DMS79 treated with DMSO at 0.1 percent for 48 hours (cell line): ENCODE results near the gene AGO3.
"Not testable (repeated sequence)": the region's sequence is repeated elsewhere in the genome, so short reads cannot be mapped to it uniquely, and the experiment has no call there.

Experiments
- DNase-seq: peaks from one replicate; lab custom pipeline; 2025; lab: John Stamatoyannopoulos, UW

Gene AGO3

GRCh38 chr1:35925741-35926140 lies 5.2 kb upstream of the AGO3 start:
- no peak for DNase-seq

DNA sequence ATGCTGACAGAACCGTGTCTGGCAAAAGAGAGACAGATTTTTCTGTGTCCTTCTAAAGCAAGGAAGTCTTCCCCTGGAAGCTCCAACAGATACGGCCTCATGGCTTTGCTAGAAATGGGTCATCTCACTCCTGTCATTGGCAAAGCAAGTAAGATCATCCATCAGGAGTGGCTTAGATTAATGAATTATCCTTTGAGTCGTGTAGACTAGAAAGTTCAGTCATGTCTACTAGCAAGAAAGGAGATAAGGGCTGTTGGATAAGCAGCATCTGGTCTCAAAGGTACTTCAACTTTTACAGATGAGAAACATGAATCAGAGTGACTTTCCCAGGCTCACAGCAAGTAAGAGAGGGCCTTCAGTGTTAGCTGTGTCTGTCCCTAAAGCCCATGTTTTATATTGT lies 3.4 kb upstream of the AGO3 start:
- DNase-seq, result no peak

- peak; percentile 70 for DNase-seq
Measured at GRCh38 chr1:35929730-35930592, 944 bp upstream of the AGO3 start.

DNA sequence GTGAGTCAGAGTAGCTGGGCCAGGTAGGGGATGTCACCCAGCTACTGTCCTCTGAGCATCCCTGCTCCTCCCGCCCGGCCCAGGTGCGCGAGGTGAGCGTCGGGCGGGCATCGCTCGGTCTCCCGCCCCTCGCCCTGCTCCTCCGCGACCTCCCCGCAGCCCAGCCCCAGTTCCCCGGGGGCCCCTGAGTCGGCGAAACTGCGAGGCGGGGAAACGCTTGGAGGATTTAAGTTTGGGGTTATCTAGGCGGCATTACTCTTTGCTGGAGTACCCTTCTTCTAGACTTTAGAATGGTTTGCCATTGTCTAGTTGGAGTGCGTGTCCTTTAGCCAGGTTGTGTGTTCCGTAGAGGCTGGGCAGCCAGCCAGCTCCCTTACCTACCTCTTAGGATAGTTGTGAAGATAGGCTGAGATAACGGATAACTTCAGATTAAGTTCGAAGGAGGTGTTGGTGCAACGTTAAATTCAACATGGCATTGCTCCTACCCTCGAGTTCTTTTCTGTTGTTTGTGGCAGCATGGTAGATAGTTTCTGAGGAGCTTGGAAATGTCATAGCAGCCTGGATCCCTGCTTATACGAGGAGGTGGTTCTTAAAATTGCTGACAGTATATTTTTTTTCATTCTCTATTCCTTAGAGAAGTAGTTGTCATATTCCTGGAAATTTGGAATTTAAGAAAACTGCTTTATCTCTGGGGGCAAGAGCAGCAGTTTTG lies 697 bp downstream of the AGO3 start:
- peak; percentile 68 for DNase-seq

DNA sequence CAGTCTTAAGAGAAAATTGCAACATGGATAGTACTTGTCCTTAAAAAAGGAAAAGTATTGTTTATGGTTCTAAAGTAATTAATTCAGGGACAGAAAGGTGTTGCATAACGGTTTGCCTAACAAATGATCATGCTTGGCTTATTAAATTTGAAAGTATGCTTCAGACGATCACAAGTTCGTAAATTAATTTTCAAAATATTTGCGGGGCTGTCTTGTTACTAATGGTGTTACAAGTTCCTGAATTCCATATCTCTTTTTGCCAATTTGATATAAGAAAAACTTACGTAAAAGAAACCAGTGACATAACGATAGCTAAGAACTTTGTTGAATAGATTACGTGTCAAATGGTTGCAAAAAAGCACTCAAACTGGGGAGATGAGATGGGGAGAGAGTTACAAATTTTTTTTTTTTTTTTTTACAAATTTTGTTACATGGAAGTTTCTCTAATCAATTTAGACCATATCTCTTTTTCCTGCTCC lies 1.3 kb downstream of the AGO3 start:
- DNase-seq, result no peak

DNA sequence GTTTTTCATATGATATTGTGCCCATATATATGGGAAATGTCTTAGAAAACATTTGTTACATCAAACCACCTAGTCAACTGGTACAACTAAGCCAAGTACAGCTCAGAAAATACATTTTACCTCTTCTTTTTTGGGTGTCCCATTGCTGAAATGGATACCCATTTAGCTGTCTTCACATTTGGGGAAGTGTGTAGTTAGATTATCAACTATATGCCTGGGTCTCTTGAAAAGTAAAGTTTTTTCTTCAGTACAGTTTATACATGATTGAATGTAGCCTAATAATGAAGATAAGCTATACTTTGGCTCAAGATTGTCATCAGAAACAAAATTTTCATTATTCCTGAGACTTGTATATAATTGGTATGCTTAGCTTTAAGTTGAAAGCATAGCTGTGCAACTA lies 2.0 kb downstream of the AGO3 start:
- no peak for DNase-seq

DNA sequence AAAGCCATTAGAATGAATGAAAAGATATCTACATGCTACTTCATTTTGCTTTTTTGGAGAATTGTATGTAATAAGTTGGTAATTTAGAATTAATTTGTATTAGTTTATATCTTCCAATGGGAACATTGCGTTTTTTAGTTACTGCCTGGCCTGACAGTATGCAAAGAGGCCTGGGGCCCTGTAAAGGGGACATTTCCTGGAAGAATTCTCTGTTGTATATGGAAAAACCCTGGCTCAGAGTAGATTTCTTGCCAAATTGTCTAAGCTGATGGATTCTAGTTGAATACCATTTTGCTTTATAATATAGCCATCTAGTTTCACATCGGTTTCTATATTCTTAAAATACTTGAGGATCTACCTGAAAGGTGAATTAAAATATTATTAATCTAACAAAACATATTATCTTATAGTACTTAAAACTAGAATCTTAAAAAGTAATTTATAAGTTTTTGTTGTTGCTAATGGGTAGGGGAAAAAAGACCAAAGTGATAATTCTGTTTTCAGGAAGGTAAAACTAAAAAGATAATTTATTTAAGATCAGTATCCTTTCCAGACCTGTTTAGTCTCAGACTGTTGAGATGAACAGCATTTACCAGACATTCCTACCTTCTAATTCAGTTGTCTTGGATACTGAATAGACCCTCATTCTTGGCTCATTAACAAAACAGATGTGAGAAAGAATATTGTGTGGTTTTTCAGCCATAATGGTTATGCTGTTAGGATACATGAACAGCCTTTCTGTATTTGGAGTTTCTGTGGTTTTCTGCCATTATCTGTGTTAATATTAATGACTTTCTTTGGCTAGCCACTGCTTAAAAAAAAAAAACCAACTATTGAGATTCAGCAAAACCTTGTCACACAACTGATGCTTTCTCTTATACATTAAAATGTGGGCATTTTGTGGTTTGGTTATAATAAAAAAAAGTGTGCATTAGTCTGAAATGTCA lies 4.8 kb downstream of the AGO3 start:
- no peak for DNase-seq

DNA sequence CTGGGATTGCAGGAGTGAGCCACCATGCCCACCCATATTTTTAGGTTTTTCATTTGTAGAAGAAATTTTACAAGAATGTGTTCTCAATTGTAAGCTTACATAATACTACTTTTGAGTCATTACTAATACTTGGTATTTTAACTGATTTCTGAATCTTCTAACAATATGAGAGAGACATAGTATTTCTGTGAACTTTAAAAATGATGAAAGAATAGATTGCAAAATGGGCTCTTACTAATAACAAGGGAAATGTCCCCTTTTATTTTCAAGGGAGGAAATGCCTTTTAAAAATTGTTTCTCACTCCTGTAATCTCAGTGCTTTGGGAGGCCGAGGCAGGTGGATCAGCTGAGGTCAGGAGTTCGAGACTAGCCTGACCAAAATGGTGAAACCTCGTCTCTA lies 5.9 kb downstream of the AGO3 start:
- DNase-seq, result no peak

GRCh38 chr1:35939484-35939883 lies 8.6 kb downstream of the AGO3 start:
- no peak for DNase-seq

DNA sequence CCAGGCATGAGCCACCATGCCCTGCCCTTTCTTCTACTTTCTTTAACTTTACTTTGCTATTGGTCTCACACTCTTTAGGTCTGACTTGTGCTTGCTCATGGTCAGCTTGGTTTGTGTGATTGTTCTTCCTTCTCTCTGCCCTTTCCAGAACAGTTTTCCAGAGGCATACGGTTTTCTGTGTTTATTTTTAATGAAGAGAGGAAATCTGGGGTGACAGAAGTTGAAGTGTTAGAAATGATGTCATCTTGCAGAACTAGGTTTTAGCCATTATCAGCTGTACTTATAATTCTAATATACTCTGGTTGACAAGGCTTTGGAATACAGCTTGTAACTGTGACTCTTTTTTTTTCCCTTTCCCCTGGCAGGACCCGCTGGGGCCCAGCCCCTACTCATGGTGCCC lies 14.4 kb downstream of the AGO3 start:
- no peak for DNase-seq

GRCh38 chr1:35947547-35947946 lies 16.6 kb downstream of the AGO3 start:
- no peak for DNase-seq

DNA sequence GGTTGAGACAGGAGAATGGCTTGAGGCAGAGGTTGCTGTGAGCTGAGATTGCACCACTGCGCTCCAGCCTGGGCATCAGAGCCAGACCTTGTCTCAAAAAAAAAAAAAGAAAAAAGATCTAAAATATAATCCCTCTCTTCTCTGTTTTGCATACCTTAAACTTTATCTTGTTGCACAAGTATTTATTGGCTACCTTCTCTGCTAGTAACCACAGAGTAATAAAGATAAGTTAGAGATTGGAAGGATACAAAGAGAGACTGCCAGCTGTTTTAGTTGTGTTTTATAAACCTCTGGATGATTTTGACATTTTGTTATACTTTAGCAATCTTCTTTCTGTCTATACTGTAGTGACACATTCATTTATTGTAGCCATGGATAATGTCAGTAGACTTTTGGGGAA lies 27.7 kb downstream of the AGO3 start:
- DNase-seq, result no peak

DNA sequence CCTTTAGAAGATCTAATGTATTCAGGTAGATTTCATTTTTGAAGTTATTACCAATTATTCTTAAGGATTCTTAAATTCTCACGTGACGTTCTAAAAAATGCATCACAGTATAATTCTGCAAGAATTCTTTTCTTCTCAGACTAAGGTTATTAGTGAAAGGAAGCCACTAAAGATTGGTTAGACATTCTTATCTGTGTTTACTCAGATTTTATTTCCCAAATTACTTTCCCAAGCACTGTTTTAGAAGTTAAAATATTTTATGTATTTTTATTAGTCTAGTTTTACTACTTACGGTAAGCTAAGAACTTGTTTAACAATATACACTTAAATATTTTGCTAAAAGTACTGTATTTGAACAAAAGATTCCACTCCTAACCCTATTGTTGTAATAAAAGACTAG lies 28.4 kb downstream of the AGO3 start:
- DNase-seq, result no peak

DNA sequence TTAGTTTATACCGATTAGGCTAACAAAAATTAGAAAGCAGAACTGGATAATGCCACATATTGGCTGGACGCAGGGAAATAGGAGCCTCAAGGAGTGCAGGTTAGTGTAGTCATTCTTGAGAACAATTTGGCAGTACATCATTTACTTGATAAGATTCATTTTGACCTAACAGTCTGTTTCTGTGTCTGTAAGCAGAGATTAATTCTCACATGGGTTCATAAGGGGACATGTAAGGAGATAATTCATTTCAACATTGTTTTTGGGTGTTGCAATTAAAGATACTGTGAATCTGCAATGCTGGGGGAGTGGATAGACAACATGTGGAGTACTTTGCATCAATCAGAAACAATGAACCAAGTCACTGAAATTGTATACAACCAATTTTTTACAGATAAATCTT lies 32.0 kb downstream of the AGO3 start:
- DNase-seq, result no peak

GRCh38 chr1:35964277-35964676 lies 33.4 kb downstream of the AGO3 start:
- not testable (repeated sequence) for DNase-seq

DNA sequence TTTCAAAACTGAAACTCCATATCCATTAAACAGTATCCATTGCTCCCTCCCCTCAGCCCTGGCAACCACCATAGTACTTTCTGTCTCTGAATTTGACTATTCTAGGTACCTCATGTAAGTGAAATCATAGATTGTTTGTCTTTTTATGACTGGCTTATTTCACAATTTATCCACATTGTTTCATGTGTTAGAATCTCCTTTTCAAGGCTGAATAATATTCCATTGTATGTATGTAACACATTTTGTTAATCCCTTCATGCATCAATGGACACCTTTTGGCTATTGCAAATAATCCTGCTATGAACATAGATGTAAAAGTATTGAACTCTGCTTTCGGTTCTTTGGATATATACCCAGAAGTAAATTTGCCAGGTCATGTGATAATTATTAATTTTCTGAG lies 37.5 kb downstream of the AGO3 start:
- no peak for DNase-seq

DNA sequence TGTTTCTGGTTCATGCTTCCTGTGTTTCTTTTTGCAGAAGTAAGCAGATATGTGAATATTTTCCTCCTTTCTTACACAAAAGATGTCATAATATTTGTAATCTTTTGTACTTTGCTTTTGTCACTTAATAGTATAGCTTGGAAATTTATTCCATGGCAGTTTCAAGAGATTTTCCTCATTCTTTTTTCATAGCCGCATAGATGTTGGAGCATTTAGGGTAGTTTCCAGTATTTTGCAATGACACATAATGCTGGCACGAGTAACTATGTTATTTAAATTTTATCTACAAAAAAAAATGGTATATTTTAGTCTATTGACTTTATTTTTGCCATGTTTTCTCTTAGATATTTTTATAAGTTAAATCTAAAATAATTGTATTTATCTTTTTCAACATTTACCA lies 40.7 kb downstream of the AGO3 start:
- DNase-seq, result no peak

DNA sequence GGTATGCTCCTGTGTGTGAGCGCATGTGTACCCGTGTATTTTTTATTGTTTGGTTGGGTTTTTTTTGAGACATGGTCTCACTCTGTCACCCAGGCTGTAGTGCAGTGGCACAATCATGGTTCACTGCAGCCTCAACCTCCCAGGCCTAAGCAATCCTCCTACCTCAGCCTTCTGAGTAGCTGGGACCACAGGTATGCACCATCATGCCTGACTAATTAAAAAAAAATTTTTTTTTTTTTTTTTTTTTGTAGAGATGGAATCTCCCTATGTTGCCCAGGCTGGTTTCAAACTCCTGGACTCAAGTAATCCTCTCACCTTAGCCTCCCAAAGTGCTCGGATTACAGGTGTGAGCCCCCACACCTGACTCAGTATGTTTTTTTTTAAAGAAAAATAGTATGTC lies 41.7 kb downstream of the AGO3 start:
- not testable (repeated sequence) for DNase-seq

- no peak for DNase-seq
Measured at GRCh38 chr1:35980090-35980489, 49.2 kb downstream of the AGO3 start.

DNA sequence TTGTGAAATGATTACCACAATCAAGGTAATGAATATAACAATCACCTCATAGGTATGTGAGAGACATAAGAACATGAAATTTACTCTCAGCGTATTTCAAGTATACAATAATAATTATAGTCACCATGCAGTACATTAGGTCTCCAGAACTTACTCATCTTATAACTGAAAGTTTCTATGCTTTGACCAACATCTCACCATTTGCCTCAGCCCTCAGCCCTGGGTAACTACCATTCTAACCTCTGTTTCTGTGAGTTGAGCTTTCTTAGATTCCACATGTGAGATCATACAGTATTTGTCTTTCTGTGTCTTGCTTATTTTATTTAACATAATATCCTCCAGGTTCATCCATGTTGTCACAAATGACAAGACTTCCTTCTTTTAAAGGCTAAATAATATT lies 57.3 kb downstream of the AGO3 start:
- DNase-seq, result no peak

DNA sequence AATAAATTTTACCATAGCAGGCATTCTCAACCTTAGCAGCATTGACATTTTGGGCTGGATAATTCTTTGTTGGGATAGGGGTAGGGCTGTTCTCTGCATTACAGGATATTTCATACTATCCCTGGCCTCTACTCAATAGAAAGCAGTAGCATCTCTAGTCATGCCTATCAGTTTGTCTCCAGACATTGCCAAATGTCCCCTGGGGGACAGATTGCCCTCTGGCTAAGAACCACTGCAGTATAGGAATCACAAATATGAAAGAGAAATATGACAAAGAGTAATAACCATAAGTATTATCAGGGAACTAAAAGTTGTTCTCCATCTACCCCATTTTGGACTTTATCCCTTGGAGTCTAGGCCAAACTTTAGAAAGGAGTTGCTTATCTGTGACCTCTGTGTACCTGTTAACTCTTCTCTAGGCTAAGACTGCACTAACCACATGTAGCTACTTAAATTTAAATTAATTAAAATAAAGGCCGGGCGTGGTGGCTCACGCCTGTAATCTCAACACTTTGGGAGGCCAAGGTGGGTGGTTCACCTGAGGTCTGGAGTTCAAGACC lies 76.1 kb downstream of the AGO3 start:
- no peak for DNase-seq

DNA sequence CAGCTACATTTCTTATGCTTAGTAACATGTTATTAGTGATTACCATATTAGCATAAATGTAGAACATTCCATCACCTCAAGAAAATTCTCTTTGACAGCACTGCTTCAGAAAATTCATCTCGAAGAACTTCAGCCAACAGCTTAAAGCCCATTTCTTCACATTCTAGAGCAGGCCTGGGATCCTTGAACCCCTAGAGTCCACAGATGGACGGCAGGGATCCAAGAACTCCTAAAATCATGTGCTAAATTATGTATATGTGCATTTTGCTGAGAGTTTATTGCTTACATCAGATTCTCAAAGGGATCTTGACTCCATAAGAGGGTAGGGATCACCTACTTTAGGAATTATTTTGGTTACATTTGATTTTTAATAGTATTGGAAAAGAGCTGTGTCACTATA lies 76.8 kb downstream of the AGO3 start:
- DNase-seq, result no peak
